Measurements from ENCODE around the gene TGM1.
"Not testable (repeated sequence)": the region's sequence is repeated elsewhere in the genome, so short reads cannot be mapped to it uniquely, and the experiment has no call there.

TGM1 gene

GRCh38 chr14:24254630-24255392 is 8.2 kb downstream of the TGM1 start:
- no peak for ATAC-seq
- no peak for DNase-seq

DNA sequence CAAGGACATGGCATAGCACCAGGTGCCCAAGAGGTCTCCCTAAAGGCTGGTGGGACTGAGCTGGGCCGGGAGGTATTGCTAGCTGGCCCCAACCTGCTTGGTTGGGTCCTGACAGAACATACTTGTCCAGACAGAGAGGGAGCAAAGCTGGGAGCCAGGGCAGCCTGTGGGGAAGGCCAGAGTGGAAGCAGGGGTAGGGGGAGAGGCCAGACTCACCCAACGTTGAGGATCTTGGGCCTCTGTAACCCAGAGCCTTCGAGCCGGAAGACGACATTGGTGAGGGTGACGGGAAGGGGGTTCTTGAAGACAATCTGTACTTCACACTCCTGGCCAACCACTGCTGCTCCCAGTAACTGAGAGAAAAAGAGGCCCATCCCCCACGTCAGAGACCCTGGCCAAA is 9.0 kb downstream of the TGM1 start:
- ATAC-seq = no peak

GRCh38 chr14:24252289-24253124 is 10.5 kb downstream of the TGM1 start:
- DNase-seq (no peak), ATAC-seq (no peak)

More for the DNA sequence above, 9.0 kb downstream of the TGM1 start:
- no peak for DNase-seq

GRCh38 chr14:24251880-24252288 is 11.1 kb downstream of the TGM1 start:
- no peak for DNase-seq
- ATAC-seq = no peak

GRCh38 chr14:24250354-24250753 is 12.6 kb downstream of the TGM1 start:
- DNase-seq (no peak), ATAC-seq (no peak)

GRCh38 chr14:24249230-24250021 is 13.6 kb downstream of the TGM1 start:
- DNase-seq (no peak), ATAC-seq (no peak)

GRCh38 chr14:24247422-24247821 is 15.6 kb downstream of the TGM1 start:
- ATAC-seq (no peak), DNase-seq (no peak)

DNA sequence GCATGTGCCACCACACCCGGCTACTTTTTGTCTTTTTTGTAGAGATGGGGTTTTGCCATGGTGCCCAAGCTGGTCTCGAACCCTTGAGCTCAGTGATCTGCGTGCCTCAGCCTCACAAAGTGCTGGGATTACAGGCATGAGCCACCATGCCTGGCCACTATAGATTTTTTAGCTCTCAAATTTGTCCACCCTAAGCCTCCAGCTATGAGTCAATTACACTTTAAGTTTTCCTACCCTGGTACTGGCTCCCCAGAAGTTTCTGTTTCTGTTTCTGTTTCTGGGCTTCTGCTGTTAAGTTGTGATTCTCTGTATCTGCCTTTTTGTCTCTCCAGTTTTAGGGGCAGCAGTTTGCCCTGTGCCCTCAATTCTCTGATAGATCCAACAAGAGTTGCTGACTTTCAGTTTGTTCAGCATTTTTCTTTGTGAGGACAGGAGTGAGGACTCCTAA is 16.2 kb downstream of the TGM1 start:
- ATAC-seq (peak; percentile 15), DNase-seq (no peak)

DNA sequence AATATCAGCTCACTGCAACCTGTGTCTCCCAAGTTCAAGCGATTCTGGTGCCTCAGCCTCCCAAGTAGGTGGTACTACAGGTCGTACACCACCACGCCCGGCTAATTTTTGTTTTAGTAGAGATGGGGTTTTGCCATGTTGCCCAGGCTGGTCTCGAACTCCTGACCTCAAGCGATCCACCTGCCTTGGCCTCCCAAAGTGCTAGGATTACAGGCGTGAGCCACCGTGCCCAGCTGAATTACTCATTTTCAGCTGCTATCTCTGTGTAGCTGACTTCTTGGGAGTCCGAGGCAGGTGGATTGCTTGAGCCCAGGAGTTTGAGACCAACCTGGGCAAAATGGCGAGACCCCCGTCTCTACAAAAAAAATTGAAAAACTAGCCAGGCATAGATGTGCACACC is 17.6 kb downstream of the TGM1 start:
- ATAC-seq = not testable (repeated sequence)

GRCh38 chr14:24243336-24243836 is 19.6 kb downstream of the TGM1 start:
- ATAC-seq (no peak), DNase-seq (peak; percentile 16)

More for the DNA sequence above, 17.6 kb downstream of the TGM1 start:
- not testable (repeated sequence) for DNase-seq

GRCh38 chr14:24241829-24242443 is 21.0 kb downstream of the TGM1 start:
- DNase-seq (peak; percentile 95), ATAC-seq (peak; percentile 88)

DNA sequence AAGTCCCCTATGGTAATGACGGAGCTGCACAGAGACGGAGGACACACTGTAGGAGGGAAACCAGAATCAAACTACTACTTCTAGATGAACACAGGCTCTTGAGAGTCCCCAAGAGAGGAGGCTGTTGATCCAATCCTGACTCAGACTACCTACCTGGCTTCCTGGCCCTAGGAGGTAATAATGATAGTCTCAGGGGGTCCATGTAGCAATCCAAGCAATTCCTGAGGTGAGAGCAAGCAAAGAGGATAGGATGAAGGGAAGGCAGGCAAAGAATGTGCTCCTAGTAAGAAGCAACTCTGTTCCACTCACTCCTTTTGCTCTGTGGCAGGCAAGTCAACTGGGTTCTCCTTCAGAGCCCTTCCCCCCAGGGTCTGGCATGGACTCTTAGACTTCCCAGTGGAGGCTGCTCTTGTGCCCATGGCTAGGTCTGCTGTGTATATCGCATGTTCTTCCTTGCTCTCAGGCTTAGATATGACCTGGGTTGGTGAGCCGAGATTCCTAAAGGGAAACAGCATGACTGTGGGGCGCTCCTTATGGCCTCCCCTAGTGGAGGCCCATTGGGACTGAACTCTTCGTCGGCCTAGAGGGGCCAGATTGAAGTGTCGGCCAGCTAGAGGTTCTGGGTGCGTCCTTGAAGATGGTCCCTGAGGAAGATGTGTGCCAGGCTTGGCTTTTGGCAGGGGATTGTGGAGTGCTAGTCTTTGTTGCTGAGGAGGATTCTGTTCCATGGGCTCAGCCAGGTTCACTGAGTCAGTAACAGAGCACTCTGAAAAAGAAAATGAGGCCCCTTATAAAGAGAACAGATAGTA is 22.7 kb downstream of the TGM1 start:
- no peak for ATAC-seq

DNA sequence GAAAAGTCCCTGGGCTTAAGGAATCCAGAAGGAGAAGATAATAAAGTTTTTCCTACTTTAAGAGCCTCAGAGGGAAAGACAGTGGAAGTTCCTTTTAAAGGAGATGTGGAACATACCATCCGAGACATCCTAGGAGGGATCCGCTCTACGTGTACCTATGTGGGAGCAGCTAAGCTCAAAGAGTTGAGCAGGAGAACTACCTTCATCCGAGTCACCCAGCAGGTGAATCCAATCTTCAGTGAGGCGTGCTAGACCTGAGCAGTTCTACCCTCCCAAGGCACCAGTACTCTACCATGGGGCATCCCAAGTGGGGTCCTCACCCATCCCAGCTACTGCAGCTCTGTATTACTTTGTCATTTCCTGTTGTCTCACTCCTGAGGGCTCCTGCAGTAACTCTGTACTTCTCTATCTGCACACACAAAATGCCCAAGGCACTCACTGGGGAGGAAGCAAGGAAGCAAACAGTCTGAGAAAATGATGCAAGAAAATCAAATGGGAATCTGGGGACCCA is 24.4 kb downstream of the TGM1 start:
- ATAC-seq (no peak), DNase-seq (no peak)

More for the DNA sequence above, 22.7 kb downstream of the TGM1 start:
- DNase-seq = no peak

DNA sequence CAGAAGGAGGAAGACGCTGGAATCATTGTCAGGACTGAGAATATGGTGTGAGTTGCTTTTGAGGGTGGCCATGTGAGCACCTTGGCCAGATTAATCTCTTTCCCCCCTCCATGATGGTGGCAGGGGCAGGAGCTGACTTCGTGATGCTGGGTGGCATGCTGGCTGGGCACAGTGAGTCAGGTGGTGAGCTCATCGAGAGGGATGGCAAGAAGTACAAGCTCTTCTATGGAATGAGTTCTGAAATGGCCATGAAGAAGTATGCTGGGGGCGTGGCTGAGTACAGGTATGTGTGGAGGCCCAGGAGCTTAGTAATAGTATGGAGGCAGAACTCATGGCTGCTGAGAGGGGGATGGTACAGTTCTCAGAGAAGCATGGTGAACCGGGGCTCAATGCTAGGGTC is 24.9 kb downstream of the TGM1 start:
- ATAC-seq (no peak), DNase-seq (no peak)

GRCh38 chr14:24237463-24237955 is 25.5 kb downstream of the TGM1 start:
- DNase-seq (no peak), ATAC-seq (no peak)

GRCh38 chr14:24236689-24237462 is 26.1 kb downstream of the TGM1 start:
- no peak for ATAC-seq
- no peak for DNase-seq

- DNase-seq (no peak), ATAC-seq (no peak)
These were observed 26.9 kb downstream of the TGM1 start for GRCh38 chr14:24235804-24236688.
